Measurements from ENCODE around the gene GSG1L.

GSG1L gene

DNA sequence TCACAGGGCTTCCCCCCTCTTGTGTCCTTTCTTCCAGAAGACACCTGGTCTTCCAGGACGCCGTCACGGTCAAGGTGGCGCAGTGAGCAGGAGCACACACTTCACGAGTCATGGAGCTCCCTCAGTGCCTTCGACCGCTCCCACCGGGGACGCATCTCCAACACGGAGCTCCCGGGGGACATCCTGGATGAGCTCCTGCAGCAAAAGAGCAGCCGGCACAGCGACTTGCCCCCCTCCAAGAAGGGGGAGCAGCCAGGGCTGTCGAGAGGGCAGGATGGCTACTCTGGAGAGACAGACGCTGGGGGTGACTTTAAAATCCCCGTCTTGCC lies 314.0 kb downstream of the GSG1L start:
- no peak for TF ChIP-seq USF1 (IDR thresholded peaks at IDR 0.05)
- TF ChIP-seq, protein P1, sequence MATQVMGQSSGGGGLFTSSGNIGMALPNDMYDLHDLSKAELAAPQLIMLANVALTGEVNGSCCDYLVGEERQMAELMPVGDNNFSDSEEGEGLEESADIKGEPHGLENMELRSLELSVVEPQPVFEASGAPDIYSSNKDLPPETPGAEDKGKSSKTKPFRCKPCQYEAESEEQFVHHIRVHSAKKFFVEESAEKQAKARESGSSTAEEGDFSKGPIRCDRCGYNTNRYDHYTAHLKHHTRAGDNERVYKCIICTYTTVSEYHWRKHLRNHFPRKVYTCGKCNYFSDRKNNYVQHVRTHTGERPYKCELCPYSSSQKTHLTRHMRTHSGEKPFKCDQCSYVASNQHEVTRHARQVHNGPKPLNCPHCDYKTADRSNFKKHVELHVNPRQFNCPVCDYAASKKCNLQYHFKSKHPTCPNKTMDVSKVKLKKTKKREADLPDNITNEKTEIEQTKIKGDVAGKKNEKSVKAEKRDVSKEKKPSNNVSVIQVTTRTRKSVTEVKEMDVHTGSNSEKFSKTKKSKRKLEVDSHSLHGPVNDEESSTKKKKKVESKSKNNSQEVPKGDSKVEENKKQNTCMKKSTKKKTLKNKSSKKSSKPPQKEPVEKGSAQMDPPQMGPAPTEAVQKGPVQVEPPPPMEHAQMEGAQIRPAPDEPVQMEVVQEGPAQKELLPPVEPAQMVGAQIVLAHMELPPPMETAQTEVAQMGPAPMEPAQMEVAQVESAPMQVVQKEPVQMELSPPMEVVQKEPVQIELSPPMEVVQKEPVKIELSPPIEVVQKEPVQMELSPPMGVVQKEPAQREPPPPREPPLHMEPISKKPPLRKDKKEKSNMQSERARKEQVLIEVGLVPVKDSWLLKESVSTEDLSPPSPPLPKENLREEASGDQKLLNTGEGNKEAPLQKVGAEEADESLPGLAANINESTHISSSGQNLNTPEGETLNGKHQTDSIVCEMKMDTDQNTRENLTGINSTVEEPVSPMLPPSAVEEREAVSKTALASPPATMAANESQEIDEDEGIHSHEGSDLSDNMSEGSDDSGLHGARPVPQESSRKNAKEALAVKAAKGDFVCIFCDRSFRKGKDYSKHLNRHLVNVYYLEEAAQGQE (IDR thresholded peaks at IDR 0.05; ENCODE audit: low read depth), result no peak
- no peak for TF ChIP-seq TAF1 (IDR thresholded peaks at IDR 0.05; ENCODE audit: low read depth)
- no peak for TF ChIP-seq EP300 (IDR thresholded peaks at IDR 0.05; ENCODE audit: borderline replicate concordance)
- TF ChIP-seq, protein P2, sequence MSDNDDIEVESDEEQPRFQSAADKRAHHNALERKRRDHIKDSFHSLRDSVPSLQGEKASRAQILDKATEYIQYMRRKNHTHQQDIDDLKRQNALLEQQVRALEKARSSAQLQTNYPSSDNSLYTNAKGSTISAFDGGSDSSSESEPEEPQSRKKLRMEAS (IDR thresholded peaks at IDR 0.05), result no peak
- no peak for TF ChIP-seq YY1 (IDR thresholded peaks at IDR 0.05; ENCODE audit: low read depth)
- TF ChIP-seq FOXM1 (IDR thresholded peaks at IDR 0.05; ENCODE audit: borderline replicate concordance, low read depth), result no peak
- TF ChIP-seq EGR1 (IDR thresholded peaks at IDR 0.05), result no peak
- TF ChIP-seq TEAD4 (IDR thresholded peaks at IDR 0.05), result no peak

DNA sequence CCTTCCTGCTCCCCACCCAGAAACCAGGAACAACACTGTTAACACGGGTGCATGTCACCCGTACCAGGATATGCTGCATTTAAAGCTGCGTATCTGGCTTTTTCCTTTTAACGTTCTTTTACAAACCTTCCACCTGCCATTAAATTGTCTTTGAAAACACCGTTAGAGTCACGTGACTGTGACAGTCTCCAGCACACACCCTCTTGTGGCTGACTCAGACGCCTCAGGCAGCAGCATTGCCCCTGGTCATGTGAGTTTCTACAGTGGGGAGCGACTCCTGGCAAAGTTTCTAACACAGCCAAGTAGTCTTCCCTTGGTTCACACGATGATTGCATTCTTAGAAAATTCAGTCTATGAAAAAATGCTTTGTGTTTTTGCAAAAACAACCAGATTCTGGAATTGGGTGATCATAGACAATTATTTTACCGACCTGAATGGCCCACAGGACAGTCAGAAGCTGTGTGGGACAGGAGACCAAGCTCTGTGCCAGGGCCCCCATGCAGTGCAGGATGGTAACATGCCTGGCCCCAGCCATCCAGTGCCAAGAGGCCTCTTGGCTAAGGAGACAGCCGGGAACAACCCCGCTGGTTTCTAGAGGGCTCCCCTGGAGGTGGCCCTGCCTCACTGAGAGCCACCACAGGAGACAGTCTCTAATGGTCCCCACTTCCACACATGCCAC lies 314.5 kb downstream of the GSG1L start:
- TF ChIP-seq NFIC (IDR thresholded peaks at IDR 0.05), result peak; percentile 19; the same call in 1 of the 2 replicates
- TF ChIP-seq EGR1 (IDR thresholded peaks at IDR 0.05), result no peak
- peak; percentile 93 for TF ChIP-seq USF1 (IDR thresholded peaks at IDR 0.05)
- 0 out of 2 replicates have a peak, but pooled peaks have one; percentile 3 for TF ChIP-seq RAD21 (IDR thresholded peaks at IDR 0.05; ENCODE audit: low read depth)

DNA sequence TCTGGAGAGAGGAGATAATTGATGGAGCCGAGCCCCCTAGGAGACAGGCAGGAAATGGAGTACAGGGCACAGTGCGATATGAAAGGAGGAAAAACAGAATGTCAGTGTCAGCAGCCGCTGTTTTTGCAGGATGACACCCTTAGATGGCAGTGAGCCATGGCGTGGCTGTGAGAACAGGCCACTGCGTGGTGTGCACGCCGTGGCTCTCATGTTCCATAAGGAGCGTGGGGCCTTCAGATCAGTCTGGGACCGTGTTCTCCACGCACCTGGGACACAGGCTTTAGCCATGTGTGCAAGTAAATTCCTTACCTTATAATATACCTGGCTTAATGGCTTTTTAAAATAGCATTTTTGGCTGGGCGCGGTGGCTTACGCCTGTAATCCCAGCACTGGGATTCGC lies 315.6 kb downstream of the GSG1L start:
- TF ChIP-seq RAD21 (IDR thresholded peaks at IDR 0.05; ENCODE audit: low read depth), result no peak
- no peak for TF ChIP-seq CREB1 (IDR thresholded peaks at IDR 0.05; ENCODE audit: low read depth)
- no peak for TF ChIP-seq NFIC (IDR thresholded peaks at IDR 0.05)
- TF ChIP-seq TEAD4 (IDR thresholded peaks at IDR 0.05), result no peak
- no peak for TF ChIP-seq TCF12 (IDR thresholded peaks at IDR 0.05; ENCODE audit: low read depth)
- TF ChIP-seq EGR1 (IDR thresholded peaks at IDR 0.05), result no peak
- TF ChIP-seq ZBTB7A (IDR thresholded peaks at IDR 0.05; ENCODE audit: low read depth), result no peak
- no peak for TF ChIP-seq CEBPB (IDR thresholded peaks at IDR 0.05)
- TF ChIP-seq, protein P2 (IDR thresholded peaks at IDR 0.05), result no peak
- no peak for TF ChIP-seq FOXM1 (IDR thresholded peaks at IDR 0.05; ENCODE audit: borderline replicate concordance, low read depth)
- no peak for TF ChIP-seq TAF1 (IDR thresholded peaks at IDR 0.05; ENCODE audit: low read depth)
- no peak for TF ChIP-seq USF1 (IDR thresholded peaks at IDR 0.05)
- no peak for TF ChIP-seq YY1 (IDR thresholded peaks at IDR 0.05; ENCODE audit: low read depth)
- TF ChIP-seq, protein P1 (IDR thresholded peaks at IDR 0.05; ENCODE audit: low read depth), result no peak
- TF ChIP-seq EP300 (IDR thresholded peaks at IDR 0.05; ENCODE audit: borderline replicate concordance), result no peak

DNA sequence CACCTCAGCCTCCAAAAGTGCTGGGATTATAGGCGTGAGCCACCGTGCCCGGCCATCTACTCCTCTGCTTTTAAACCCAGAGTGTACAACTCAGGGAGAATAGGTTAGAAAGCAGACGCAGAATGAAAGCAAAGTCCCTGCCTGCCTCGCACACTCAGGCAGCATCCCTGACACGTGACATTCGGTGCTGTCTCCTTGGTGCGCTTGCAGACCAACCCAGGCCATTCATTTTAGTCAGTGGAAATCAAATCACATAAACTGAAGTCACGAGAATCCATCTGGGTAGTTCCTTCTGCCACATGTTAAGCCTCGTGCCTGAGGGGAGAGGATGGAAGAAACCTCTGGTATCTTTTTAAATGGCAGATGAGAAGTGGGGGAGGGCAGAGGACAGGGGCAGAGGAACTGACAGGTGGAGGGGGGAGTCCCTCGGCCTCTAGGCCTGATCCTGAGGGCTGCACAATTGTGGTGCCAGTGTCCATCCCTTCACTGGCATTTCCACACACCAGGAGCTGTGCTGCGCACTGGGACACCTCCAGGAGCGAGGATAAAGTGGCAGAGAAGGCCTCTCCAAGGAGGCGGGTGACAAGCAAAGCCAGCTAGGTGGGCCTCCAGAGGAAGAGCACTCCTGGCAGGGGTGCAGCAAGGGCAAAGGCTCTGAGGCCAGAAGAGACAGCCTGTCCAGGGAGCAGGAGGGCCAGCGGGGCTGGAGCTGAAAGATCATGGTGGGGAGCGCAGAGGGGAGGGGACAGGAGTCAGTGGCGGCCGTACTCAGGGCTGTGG lies 317.2 kb downstream of the GSG1L start:
- TF ChIP-seq EP300 (IDR thresholded peaks at IDR 0.05; ENCODE audit: borderline replicate concordance) (no peak), FOXM1 (IDR thresholded peaks at IDR 0.05; ENCODE audit: borderline replicate concordance, low read depth) (no peak), YY1 (IDR thresholded peaks at IDR 0.05; ENCODE audit: low read depth) (no peak), RAD21 (IDR thresholded peaks at IDR 0.05; ENCODE audit: low read depth) (no peak), EGR1 (IDR thresholded peaks at IDR 0.05) (no peak), TAF1 (IDR thresholded peaks at IDR 0.05; ENCODE audit: low read depth) (no peak), USF1 (IDR thresholded peaks at IDR 0.05) (no peak), NFIC (IDR thresholded peaks at IDR 0.05) (no peak), CREB1 (IDR thresholded peaks at IDR 0.05; ENCODE audit: low read depth) (no peak), TCF12 (IDR thresholded peaks at IDR 0.05; ENCODE audit: low read depth) (no peak), TEAD4 (IDR thresholded peaks at IDR 0.05) (no peak), CEBPB (IDR thresholded peaks at IDR 0.05) (no peak), ZBTB7A (IDR thresholded peaks at IDR 0.05; ENCODE audit: low read depth) (no peak)
- TF ChIP-seq, protein P2 (IDR thresholded peaks at IDR 0.05), result no peak
- TF ChIP-seq, protein P1 (IDR thresholded peaks at IDR 0.05; ENCODE audit: low read depth), result no peak
